NCI-H2081 treated with DMSO at 0.1 percent for 48 hours (cell line): ENCODE results near the gene APPL2.
"Not testable (repeated sequence)": the region's sequence is repeated elsewhere in the genome, so short reads cannot be mapped to it uniquely, and the experiment has no call there.

Experiments used
- DNase-seq: peaks from one replicate; lab custom pipeline; 2025; lab: John Stamatoyannopoulos, UW

The APPL2 gene

GRCh38 chr12:105194947-105195346 is 41.0 kb downstream of the APPL2 start:
- no peak for DNase-seq

- DNase-seq = no peak
Observed at GRCh38 chr12:105192624-105193225, 43.2 kb downstream of the APPL2 start.

- DNase-seq = no peak
Observed at GRCh38 chr12:105190530-105190929, 45.4 kb downstream of the APPL2 start.

- DNase-seq = no peak
Observed at GRCh38 chr12:105189293-105189692, 46.7 kb downstream of the APPL2 start.

- DNase-seq = not testable (repeated sequence)
Observed at GRCh38 chr12:105183976-105184375, 52.0 kb downstream of the APPL2 start.

GRCh38 chr12:105183406-105183805 is 52.6 kb downstream of the APPL2 start:
- not testable (repeated sequence) for DNase-seq

GRCh38 chr12:105179114-105179513 is 56.9 kb downstream of the APPL2 start:
- not testable (repeated sequence) for DNase-seq

- no peak for DNase-seq
Observed at GRCh38 chr12:105177208-105177607, 58.8 kb downstream of the APPL2 start.

GRCh38 chr12:105175397-105175990 is 60.5 kb downstream of the APPL2 start:
- DNase-seq = no peak

GRCh38 chr12:105171691-105172436 is 64.1 kb downstream of the APPL2 start:
- no peak for DNase-seq

- no peak for DNase-seq
Observed at GRCh38 chr12:105170139-105170538, 65.8 kb downstream of the APPL2 start.

- no peak for DNase-seq
Observed at GRCh38 chr12:105168006-105168405, 68.0 kb downstream of the APPL2 start.

- DNase-seq = no peak
Observed at GRCh38 chr12:105167346-105167745, 68.6 kb downstream of the APPL2 start.

- no peak for DNase-seq
Observed at GRCh38 chr12:105166736-105167135, 69.2 kb downstream of the APPL2 start.

GRCh38 chr12:105164068-105164467 is 71.9 kb downstream of the APPL2 start:
- no peak for DNase-seq

GRCh38 chr12:105162174-105162573 is 73.8 kb downstream of the APPL2 start:
- no peak for DNase-seq

- DNase-seq = no peak
Observed at GRCh38 chr12:105158876-105159275, 77.1 kb downstream of the APPL2 start.

GRCh38 chr12:105157606-105158005 is 78.4 kb downstream of the APPL2 start:
- no peak for DNase-seq

- DNase-seq = no peak
Observed at GRCh38 chr12:105156260-105156659, 79.7 kb downstream of the APPL2 start.

GRCh38 chr12:105142259-105142658 is 93.7 kb downstream of the APPL2 start:
- no peak for DNase-seq

- no peak for DNase-seq
Observed at GRCh38 chr12:105141320-105141922, 94.6 kb downstream of the APPL2 start.

- no peak for DNase-seq
Observed at GRCh38 chr12:105138248-105138647, 97.7 kb downstream of the APPL2 start.
